GM23248 (cell line): Measurements from ENCODE around the gene PLEKHG5. TPM values are rescaled to one million over a fixed set of nuclear protein-coding genes. Genes with fewer than 3 reads are reported as not detected.
A peak's percentile ranks its signal among the peaks of the same experiment; 100 is the strongest.

Experiments
- DNase-seq: peaks from one replicate; pipeline ENCODE4 v3.0.0-alpha.2; 2015
- H2AFZ ChIP-seq: fragments of 200-600 bp; sonication (generic); 2 replicates; pipeline ENCODE4 v1.6.1; 2016; ENCODE audit warnings: antibody characterized with exemption
- H3F3A ChIP-seq: fragments of 200-600 bp; sonication (generic); 2 replicates; pipeline ENCODE4 v1.6.1; 2016; ENCODE audit warnings: mild to moderate bottlenecking, antibody characterized with exemption, mixed run types; ENCODE audit not compliant: insufficient read depth
- H3K27ac ChIP-seq: fragments of 200-600 bp; sonication (generic); 2 replicates; pipeline ENCODE4 v1.5.1; 2016; ENCODE audit warnings: mild to moderate bottlenecking
- H3K27me3 ChIP-seq: fragments of 200-600 bp; sonication (generic); replicated peaks from 2 replicates; pipeline ENCODE4 v1.6.1; 2016; ENCODE audit warnings: mild to moderate bottlenecking; ENCODE audit not compliant: insufficient read depth
- H3K36me3 ChIP-seq: fragments of 200-600 bp; sonication (generic); 2 replicates; pipeline ENCODE4 v1.6.1; 2016; ENCODE audit warnings: low read depth, mild to moderate bottlenecking
- H3K4me1 ChIP-seq: fragments of 200-600 bp; sonication (generic); 2 replicates; pipeline ENCODE4 v1.6.1; 2016; ENCODE audit warnings: mild to moderate bottlenecking; ENCODE audit not compliant: insufficient read depth
- H3K4me2 ChIP-seq: fragments of 200-600 bp; sonication (generic); one replicate; pipeline ENCODE4 v1.6.1; 2016; ENCODE audit warnings: mild to moderate bottlenecking; ENCODE audit not compliant: unreplicated experiment
- H3K4me3 ChIP-seq: fragments of 200-600 bp; sonication (generic); 2 replicates; pipeline ENCODE4 v1.5.1; 2016; ENCODE audit warnings: mild to moderate bottlenecking
- H3K79me2 ChIP-seq: fragments of 200-600 bp; sonication (generic); 2 replicates; pipeline ENCODE4 v1.6.1; 2016; ENCODE audit warnings: mild to moderate bottlenecking; ENCODE audit not compliant: insufficient read depth
- H3K9ac ChIP-seq: fragments of 200-600 bp; sonication (generic); 2 replicates; pipeline ENCODE4 v1.6.1; 2016; ENCODE audit warnings: mild to moderate bottlenecking
- H3K9me2 ChIP-seq: fragments of 200-600 bp; sonication (generic); 2 replicates; pipeline ENCODE4 v1.6.1; 2016; ENCODE audit warnings: mixed run types, mild to moderate bottlenecking, moderate library complexity; ENCODE audit not compliant: insufficient read depth
- H3K9me3 ChIP-seq: fragments of 200-600 bp; sonication (generic); one replicate; pipeline ENCODE4 v1.6.1; 2017; ENCODE audit warnings: low read depth
- H4K20me1 ChIP-seq: fragments of 200-600 bp; sonication (generic); 2 replicates; pipeline ENCODE4 v1.6.0; 2016; ENCODE audit not compliant: insufficient read depth
- EZH2 ChIP-seq: fragments of 200-600 bp; sonication (generic); IDR thresholded peaks from 2 replicates; pipeline ENCODE4 v1.6.1; 2018; ENCODE audit warnings: antibody characterized with exemption, mild to moderate bottlenecking; ENCODE audit not compliant: insufficient read depth, poor library complexity, severe bottlenecking
- EZH2phosphoT487 ChIP-seq: fragments of 200-600 bp; sonication (generic); IDR thresholded peaks from 2 replicates; pipeline ENCODE4 v1.6.1; 2018; ENCODE audit warnings: antibody characterized with exemption, moderate library complexity, mild to moderate bottlenecking, low read depth; ENCODE audit not compliant: insufficient read depth
- WGBS, 2 experiments: methylation state at CpG; one replicate each; pipeline ENCODE4 v1.1.6; 2015 to 2017; ENCODE audit warnings: low lambda C conversion rate in 2 of 2, low coverage in 1 of 2; ENCODE audit errors: missing lambda C conversion rate in 2 of 2; 5-methylcytosine and 5-hydroxymethylcytosine counted together
- in situ Hi-C: fragments of 300-500 bp; cut with MboI; formaldehyde crosslinking; loops from 2 replicates; pipeline ENCODE4 v1.15.0; 2020
- polyA plus RNA-seq: library from polyadenylated mRNA; unstranded; fragments of >200 nt; fragmentation: Nextera tagmentation; extraction: Ambion mirVana; gene quantifications from 2 replicates; pipeline ENCODE4 v1.2.1, GENCODE V29; 2016
- total RNA-seq: library from RNA; depleted of rRNA; stranded (reverse); fragments of >200 nt; shearing (Covaris generic); gene quantifications from 2 replicates; pipeline ENCODE4 v1.2.3, GENCODE V29; 2014

The PLEKHG5 gene
- total and polyA plus RNA-seq, 2 experiments from 2014 or later: 2.8 to 7.6 TPM

- Histone ChIP-seq H3K4me1 (no peaks in the 10 kb centered on the region), H3K9ac (no peak overlapping the region), H3K79me2 (no peaks in the 10 kb centered on the region), H3K4me2 (no peak overlapping the region), H3F3A (no peaks in the 10 kb centered on the region), H3K36me3 (no peaks in the 10 kb centered on the region), H3K4me3 (no peak overlapping the region), H3K27me3 (peaks cover 40% of the 10 kb centered on the region), H4K20me1 (no peaks in the 10 kb centered on the region), H2AFZ (no peak overlapping the region), H3K9me2 (no peaks in the 10 kb centered on the region), H3K9me3 (no peaks in the 10 kb centered on the region), H3K27ac (no peak overlapping the region)
- peak; percentile 59 for DNase-seq
- WGBS, 2 experiments: 50 to 53% methylated on average over 16 to 18 of the region's 19 CpGs
- in situ Hi-C loops: no loop called here
- TF ChIP-seq EZH2phosphoT487 (no peak), EZH2 (no peak)
Measured at GRCh38 chr1:6445062-6445763, 46.3 kb downstream of the PLEKHG5 start.

GRCh38 chr1:6444377-6444776, 47.1 kb downstream of the PLEKHG5 start:
- Histone ChIP-seq H3K9me2 (no peaks in the 10 kb centered on the region), H2AFZ (no peak overlapping the region), H4K20me1 (no peaks in the 10 kb centered on the region), H3K9ac (no peak overlapping the region), H3K27ac (no peak overlapping the region), H3K27me3 (peaks cover 32% of the 10 kb centered on the region), H3K4me1 (no peaks in the 10 kb centered on the region), H3K79me2 (no peaks in the 10 kb centered on the region), H3K36me3 (no peaks in the 10 kb centered on the region), H3F3A (no peaks in the 10 kb centered on the region), H3K4me3 (no peak overlapping the region), H3K9me3 (no peaks in the 10 kb centered on the region), H3K4me2 (no peak overlapping the region)
- in situ Hi-C loops: no loop called here
- WGBS, 2 experiments: 76 to 78% methylated on average over 15 of the region's 15 CpGs
- DNase-seq: no peak
- TF ChIP-seq EZH2: no peak
- no peak for TF ChIP-seq EZH2phosphoT487

GRCh38 chr1:6443339-6444115, 47.9 kb downstream of the PLEKHG5 start:
- Histone ChIP-seq H3K79me2 (no peaks in the 10 kb centered on the region), H3K4me1 (no peaks in the 10 kb centered on the region), H3F3A (no peaks in the 10 kb centered on the region), H3K27me3 (peaks cover 27% of the 10 kb centered on the region), H3K9ac (no peak overlapping the region), H3K4me3 (no peak overlapping the region), H3K9me2 (no peaks in the 10 kb centered on the region), H3K9me3 (no peaks in the 10 kb centered on the region), H3K27ac (no peak overlapping the region), H3K4me2 (no peak overlapping the region), H4K20me1 (no peaks in the 10 kb centered on the region), H3K36me3 (no peaks in the 10 kb centered on the region), H2AFZ (no peak overlapping the region)
- DNase-seq: no peak
- 81 to 88% methylated on average over 19 to 20 of the region's 21 CpGs for WGBS, 2 experiments
- in situ Hi-C loops: no loop called here
- TF ChIP-seq EZH2 (no peak), EZH2phosphoT487 (no peak)

GRCh38 chr1:6441586-6441985, 49.9 kb downstream of the PLEKHG5 start:
- no peak for TF ChIP-seq EZH2phosphoT487
- TF ChIP-seq EZH2: no peak
- WGBS, 2 experiments: 77 to 83% methylated on average over 4 to 7 of the region's 7 CpGs
- no peak overlapping the region for H3K4me2 ChIP-seq
- H2AFZ ChIP-seq: no peak overlapping the region
- no peaks in the 10 kb centered on the region for H3K9me2 ChIP-seq
- H3K79me2 ChIP-seq: no peaks in the 10 kb centered on the region
- no peak for DNase-seq
- H3K9ac ChIP-seq: no peak overlapping the region
- no peaks in the 10 kb centered on the region for H3K36me3 ChIP-seq
- H3K27me3 ChIP-seq: peaks cover 13% of the 10 kb centered on the region
- no peaks in the 10 kb centered on the region for H3K9me3 ChIP-seq
- no peaks in the 10 kb centered on the region for H3K4me1 ChIP-seq
- H3K4me3 ChIP-seq: no peak overlapping the region
- in situ Hi-C loops: no loop called here
- H3F3A ChIP-seq: no peaks in the 10 kb centered on the region
- H4K20me1 ChIP-seq: no peaks in the 10 kb centered on the region
- H3K27ac ChIP-seq: no peak overlapping the region
